OCI-LY7 (cell line): ENCODE results near the gene KIAA0232. TPM values are rescaled to one million over a fixed set of nuclear protein-coding genes. Genes with fewer than 3 reads are reported as not detected.

Experiments used
- BruUV-seq: library from RNA; stranded (reverse); fragments of 400-500 nt; replicated peaks from 2 replicates; lab custom pipeline; 2021; lab: Mats Ljungman, UMichigan
- CTCF ChIA-PET: fragments of 300-600 bp; sonication (Branson Sonifier 250); formaldehyde crosslinking; loops from one replicate; lab custom pipeline; 2022; ENCODE audit warnings: antibody characterized with exemption; ENCODE audit not compliant: unreplicated experiment; lab: Charles Lee
- POLR2A ChIA-PET: fragments of 300-600 bp; sonication (Branson Sonifier 250); formaldehyde crosslinking; loops from one replicate; lab custom pipeline; 2022; ENCODE audit warnings: antibody characterized with exemption; lab: Charles Lee
- DNase-seq: peaks from one replicate; pipeline ENCODE4 v3.0.0-alpha.2; 2015; ENCODE audit warnings: low spot score
- H2AFZ ChIP-seq: fragments of 200-600 bp; sonication (generic), shearing (Covaris generic); 2 replicates; pipeline ENCODE4 v1.6.1; 2014; ENCODE audit warnings: mild to moderate bottlenecking, antibody characterized with exemption, low read length, moderate library complexity
- H3K27ac ChIP-seq: fragments of 200-600 bp; sonication (generic); 2 replicates; pipeline ENCODE4 v1.5.1; 2014; ENCODE audit warnings: mixed run types, low read depth, mild to moderate bottlenecking, moderate library complexity, low read length, inconsistent platforms; ENCODE audit not compliant: poor library complexity, severe bottlenecking
- H3K36me3 ChIP-seq: fragments of 200-600 bp; sonication (generic); 2 replicates; pipeline ENCODE4 v1.6.1; 2014; ENCODE audit warnings: mild to moderate bottlenecking, antibody characterized with exemption, low read length, moderate library complexity, mixed read lengths; ENCODE audit not compliant: insufficient read depth
- H3K4me1 ChIP-seq: fragments of 200-600 bp; sonication (generic); 2 replicates; pipeline ENCODE4 v1.5.1; 2014; ENCODE audit warnings: mild to moderate bottlenecking, low read length; ENCODE audit not compliant: insufficient read depth, poor library complexity, severe bottlenecking
- H3K4me2 ChIP-seq: fragments of 200-600 bp; sonication (generic); 2 replicates; pipeline ENCODE4 v1.6.1; 2014; ENCODE audit warnings: mild to moderate bottlenecking, low read length
- H3K4me3 ChIP-seq: fragments of 200-600 bp; sonication (generic); 2 replicates; pipeline ENCODE4 v1.5.1; 2014; ENCODE audit warnings: mild to moderate bottlenecking, low read depth, low read length; ENCODE audit not compliant: poor library complexity, severe bottlenecking
- H3K79me2 ChIP-seq: fragments of 200-600 bp; sonication (generic); 2 replicates; pipeline ENCODE4 v1.6.1; 2016; ENCODE audit warnings: low read depth, mild to moderate bottlenecking, low read length, moderate library complexity, mixed read lengths; ENCODE audit not compliant: insufficient read depth
- H3K9me2 ChIP-seq: fragments of 200-600 bp; sonication (generic); 2 replicates; pipeline ENCODE4 v1.6.1; 2016; ENCODE audit warnings: mild to moderate bottlenecking, low read length, mixed read lengths; ENCODE audit not compliant: insufficient read depth
- H3K9me3 ChIP-seq: fragments of 200-600 bp; sonication (generic); 2 replicates; pipeline ENCODE4 v1.6.1; 2014; ENCODE audit warnings: mild to moderate bottlenecking, mixed run types, low read length, mixed read lengths
- H4K20me1 ChIP-seq: fragments of 200-600 bp; sonication (generic); 2 replicates; pipeline ENCODE4 v1.6.1; 2014; ENCODE audit warnings: mild to moderate bottlenecking, antibody characterized with exemption, low read length, moderate library complexity, mixed read lengths; ENCODE audit not compliant: insufficient read depth
- CTCF ChIP-seq: fragments of 200-600 bp; sonication (generic); conservative IDR thresholded peaks from 2 replicates; pipeline ENCODE4 v1.5.1; 2014; ENCODE audit warnings: mild to moderate bottlenecking, antibody characterized with exemption, low read length, moderate library complexity, mixed read lengths
- EZH2phosphoT487 ChIP-seq: fragments of 200-600 bp; sonication (generic); IDR thresholded peaks from 2 replicates; pipeline ENCODE4 v1.6.1; 2018; ENCODE audit warnings: low read depth, borderline replicate concordance, mild to moderate bottlenecking, mixed run types, antibody characterized with exemption, low read length, moderate library complexity, mixed read lengths
- intact Hi-C: fragments of 100-400 bp; cut with micrococcal nuclease; formaldehyde crosslinking; loops from one replicate; pipeline ENCODE4 v1.10.0; 2022; ENCODE audit not compliant: unreplicated experiment
- total RNA-seq, 2 experiments: library from RNA; depleted of rRNA in 1 of 2; stranded (reverse); fragments of >200 nt in 1 of 2; shearing (Covaris generic) in 1 of 2; gene quantifications; 2 replicates each; pipeline ENCODE4 v1.2.3, GENCODE V29; 2014 to 2022

The KIAA0232 gene
- total RNA-seq, 2 experiments from 2014 or later, result 7.5 to 13.5 TPM

GRCh38 chr4:6747294-6748051 lies 35.1 kb upstream of the KIAA0232 start:
- intact Hi-C loops, result no loop called here
- no peaks in the 10 kb centered on the region for H3K9me3 ChIP-seq
- no peaks in the 10 kb centered on the region for H3K79me2 ChIP-seq
- no peaks in the 10 kb centered on the region for H3K36me3 ChIP-seq
- H3K4me2 ChIP-seq, result no peak overlapping the region
- H3K27ac ChIP-seq, result no peak overlapping the region
- no TSS peak for BruUV-seq
- no peak for TF ChIP-seq CTCF
- no peak for TF ChIP-seq EZH2phosphoT487
- H3K4me1 ChIP-seq, result no peaks in the 10 kb centered on the region
- CTCF ChIA-PET, result no interaction called here
- POLR2A ChIA-PET, result no interaction called here
- H4K20me1 ChIP-seq, result no peaks in the 10 kb centered on the region
- H3K4me3 ChIP-seq, result no peak overlapping the region
- H2AFZ ChIP-seq, result no peak overlapping the region
- no peaks in the 10 kb centered on the region for H3K9me2 ChIP-seq
- no peak for DNase-seq

DNA sequence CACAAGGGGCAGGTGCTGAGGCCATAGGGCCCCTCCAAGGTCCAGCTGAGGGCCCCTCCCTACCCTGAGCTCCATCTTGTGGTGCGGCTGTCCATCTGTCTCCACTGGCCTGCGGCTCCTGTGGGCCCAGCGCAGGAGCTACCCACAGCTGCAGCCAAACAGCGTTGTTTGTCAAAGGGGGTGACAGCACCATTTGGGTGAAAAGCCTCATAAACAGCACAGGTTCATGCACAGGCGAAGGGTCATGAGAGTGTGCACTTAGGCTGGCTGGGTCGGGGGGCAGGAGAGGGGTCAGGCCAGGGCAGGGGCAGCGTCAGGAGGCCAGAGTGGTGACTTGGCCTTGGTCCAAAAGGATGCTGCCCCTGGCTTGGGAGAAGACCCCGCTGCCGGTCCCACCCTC lies 34.2 kb upstream of the KIAA0232 start:
- Histone ChIP-seq H3K4me3 (no peak overlapping the region), H3K9me3 (no peaks in the 10 kb centered on the region), H3K27ac (no peak overlapping the region), H3K79me2 (no peaks in the 10 kb centered on the region), H3K4me1 (no peaks in the 10 kb centered on the region), H3K36me3 (no peaks in the 10 kb centered on the region), H4K20me1 (no peaks in the 10 kb centered on the region), H2AFZ (no peak overlapping the region), H3K4me2 (no peak overlapping the region), H3K9me2 (no peaks in the 10 kb centered on the region)
- no peak for DNase-seq
- POLR2A ChIA-PET, result no interaction called here
- CTCF ChIA-PET, result no interaction called here
- no peak for TF ChIP-seq CTCF
- TF ChIP-seq EZH2phosphoT487, result no peak
- no TSS peak for BruUV-seq
- intact Hi-C loops, result no loop called here

- no TSS peak for BruUV-seq
- H2AFZ ChIP-seq, result no peak overlapping the region
- CTCF ChIA-PET, result no interaction called here
These were observed 33.0 kb upstream of the KIAA0232 start for GRCh38 chr4:6749340-6750171.

More at GRCh38 chr4:6749340-6750171, 33.0 kb upstream of the KIAA0232 start:
- Histone ChIP-seq H3K9me3 (no peaks in the 10 kb centered on the region), H3K4me1 (no peaks in the 10 kb centered on the region), H3K36me3 (no peaks in the 10 kb centered on the region), H3K79me2 (no peaks in the 10 kb centered on the region), H3K27ac (no peak overlapping the region), H4K20me1 (no peaks in the 10 kb centered on the region), H3K4me3 (no peak overlapping the region), H3K4me2 (no peak overlapping the region), H3K9me2 (no peaks in the 10 kb centered on the region)
- intact Hi-C loops, result no loop called here
- POLR2A ChIA-PET, result no interaction called here
- TF ChIP-seq EZH2phosphoT487 (no peak), CTCF (no peak)
- no peak for DNase-seq
